Measurements from ENCODE around the gene ELP6.
"Not testable (repeated sequence)": the region's sequence is repeated elsewhere in the genome, so short reads cannot be mapped to it uniquely, and the experiment has no call there.

The ELP6 gene

GRCh38 chr3:47459534-47460085 is 53.9 kb downstream of the ELP6 start:
- DNase-seq = not testable (repeated sequence)

DNA sequence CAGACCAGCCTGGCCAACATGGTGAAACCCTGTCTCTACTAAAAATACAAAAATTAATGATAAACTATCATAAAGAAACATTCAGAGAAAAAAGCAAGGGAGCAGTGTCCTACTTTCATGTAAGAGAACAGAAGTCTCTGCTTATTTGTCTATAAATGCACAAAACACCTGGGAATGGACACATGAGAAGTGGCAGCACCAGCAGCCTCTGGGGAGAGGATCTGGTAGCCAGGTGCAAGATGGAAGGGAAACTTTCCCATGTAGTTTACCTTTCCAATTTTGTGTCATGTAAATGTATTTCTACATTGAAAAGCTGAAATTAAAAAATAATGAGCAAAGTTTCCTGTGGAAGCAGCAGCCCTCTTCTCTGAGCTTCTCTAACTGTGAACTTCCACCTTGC is 56.5 kb downstream of the ELP6 start:
- DNase-seq = no peak

DNA sequence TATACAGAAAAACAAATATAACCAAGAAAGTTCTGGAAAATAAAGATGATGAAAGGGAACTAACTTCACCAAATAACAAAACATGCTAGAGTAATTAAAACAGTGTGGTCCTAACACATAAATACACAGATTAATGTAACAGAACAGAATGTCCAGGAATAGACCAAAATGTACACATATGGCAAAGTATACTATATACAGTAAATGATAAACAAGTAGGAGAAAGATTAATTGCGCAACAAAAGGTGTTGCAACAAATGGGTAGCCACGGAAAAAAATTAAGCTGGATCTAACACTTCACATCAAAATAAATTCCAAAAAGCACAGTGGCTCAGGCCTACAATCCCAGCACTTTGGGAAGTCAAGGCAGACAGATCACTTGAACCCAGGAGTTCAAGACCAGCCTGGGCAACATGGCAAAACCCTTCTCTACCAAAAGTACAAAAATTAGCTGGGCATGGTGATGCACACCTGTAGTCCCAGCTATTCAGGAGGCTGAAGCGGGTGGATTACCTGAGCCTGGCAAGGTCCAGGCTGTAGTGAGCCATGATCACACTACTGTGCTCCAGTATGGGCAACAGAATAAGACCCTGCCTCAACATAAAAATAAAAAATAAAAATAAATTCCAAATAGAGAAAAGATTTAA is 57.6 kb downstream of the ELP6 start:
- no peak for DNase-seq

- DNase-seq = no peak
Measured at GRCh38 chr3:47452453-47453215, 60.9 kb downstream of the ELP6 start.

All from fibroblast of skin of back (primary cell).